Esophagus mucosa (tissue), 1 donor: ENCODE measurements around the gene PTPRN2. TPM values are rescaled to one million over a fixed set of nuclear protein-coding genes. Genes with fewer than 3 reads are reported as not detected.

ENCODE experiments used
- ATAC-seq: fragments of 200-7000 bp; cut with Tn5 transposase; one replicate; pipeline ENCODE4 v1.9.1; 2020
- total RNA-seq: library from RNA; stranded (reverse); gene quantifications from one replicate; pipeline ENCODE4 v1.2.4, GENCODE V29; 2023
- donor health status: DM: yes; HTN: yes; CAD: no.

PTPRN2 gene
- total RNA-seq, 1 donor from 2014 or later = 0.44 TPM

- no peak for ATAC-seq
These were observed 461.0 kb downstream of the PTPRN2 start for GRCh38 chr7:158126661-158127060.

- ATAC-seq = no peak
These were observed 461.9 kb downstream of the PTPRN2 start for GRCh38 chr7:158125721-158126120.

- no peak for ATAC-seq
These were observed 462.5 kb downstream of the PTPRN2 start for GRCh38 chr7:158125091-158125490.

- no peak for ATAC-seq
These were observed 462.9 kb downstream of the PTPRN2 start for GRCh38 chr7:158124671-158125079.

GRCh38 chr7:158123753-158124152 is 463.9 kb downstream of the PTPRN2 start:
- no peak for ATAC-seq

GRCh38 chr7:158123214-158123613 is 464.4 kb downstream of the PTPRN2 start:
- ATAC-seq = no peak

GRCh38 chr7:158121441-158122045 is 466.1 kb downstream of the PTPRN2 start:
- ATAC-seq = no peak

GRCh38 chr7:158120716-158121115 is 466.9 kb downstream of the PTPRN2 start:
- no peak for ATAC-seq

GRCh38 chr7:158120316-158120715 is 467.3 kb downstream of the PTPRN2 start:
- ATAC-seq = no peak

- ATAC-seq = no peak
These were observed 470.0 kb downstream of the PTPRN2 start for GRCh38 chr7:158117341-158118222.

GRCh38 chr7:158116235-158116634 is 471.4 kb downstream of the PTPRN2 start:
- no peak for ATAC-seq

- no peak for ATAC-seq
These were observed 473.4 kb downstream of the PTPRN2 start for GRCh38 chr7:158114056-158114850.

- ATAC-seq = no peak
These were observed 474.1 kb downstream of the PTPRN2 start for GRCh38 chr7:158113321-158114025.

GRCh38 chr7:158112571-158113320 is 474.9 kb downstream of the PTPRN2 start:
- no peak for ATAC-seq

- ATAC-seq = no peak
These were observed 475.6 kb downstream of the PTPRN2 start for GRCh38 chr7:158111906-158112570.

GRCh38 chr7:158111049-158111751 is 476.4 kb downstream of the PTPRN2 start:
- no peak for ATAC-seq

GRCh38 chr7:158110661-158111048 is 477.0 kb downstream of the PTPRN2 start:
- ATAC-seq = no peak

- no peak for ATAC-seq
These were observed 477.5 kb downstream of the PTPRN2 start for GRCh38 chr7:158110034-158110590.

GRCh38 chr7:158109364-158110033 is 478.1 kb downstream of the PTPRN2 start:
- no peak for ATAC-seq
